Measurements from ENCODE around the gene PAX9.

PAX9 gene

GRCh38 chr14:36661506-36662257, at the start of gene PAX9:
PAX9 (plus strand) TSS chr14:36661860; CDS start chr14:36662090, 230 bp downstream.
- DNase-seq: peak; percentile 40

GRCh38 chr14:36617824-36618223, 43.8 kb upstream of the PAX9 start:
- no peak for DNase-seq

- DNase-seq: no peak
Measured at GRCh38 chr14:36618641-36619040, 43.0 kb upstream of the PAX9 start.

- DNase-seq: no peak
Measured at GRCh38 chr14:36619131-36619530, 42.5 kb upstream of the PAX9 start.

- no peak for DNase-seq
Measured at GRCh38 chr14:36619853-36620252, 41.8 kb upstream of the PAX9 start.

GRCh38 chr14:36625014-36625413, 36.6 kb upstream of the PAX9 start:
- DNase-seq: no peak

- no peak for DNase-seq
Measured at GRCh38 chr14:36625436-36625835, 36.2 kb upstream of the PAX9 start.

GRCh38 chr14:36626151-36626550, 35.5 kb upstream of the PAX9 start:
- no peak for DNase-seq

- no peak for DNase-seq
Measured at GRCh38 chr14:36627981-36628380, 33.7 kb upstream of the PAX9 start.

- no peak for DNase-seq
Measured at GRCh38 chr14:36633580-36633979, 28.1 kb upstream of the PAX9 start.

GRCh38 chr14:36646664-36647416, 14.8 kb upstream of the PAX9 start:
- no peak for DNase-seq

GRCh38 chr14:36647417-36647823, 14.2 kb upstream of the PAX9 start:
- no peak for DNase-seq

- no peak for DNase-seq
Measured at GRCh38 chr14:36647824-36648753, 13.6 kb upstream of the PAX9 start.

- no peak for DNase-seq
Measured at GRCh38 chr14:36649872-36650650, 11.6 kb upstream of the PAX9 start.

- no peak for DNase-seq
Measured at GRCh38 chr14:36652542-36653201, 9.0 kb upstream of the PAX9 start.

- DNase-seq: no peak
Measured at GRCh38 chr14:36653413-36653812, 8.2 kb upstream of the PAX9 start.

GRCh38 chr14:36653962-36654793, 7.5 kb upstream of the PAX9 start:
- no peak for DNase-seq

GRCh38 chr14:36654794-36655381, 6.8 kb upstream of the PAX9 start:
- no peak for DNase-seq

GRCh38 chr14:36655571-36655962, 6.1 kb upstream of the PAX9 start:
- DNase-seq: no peak

GRCh38 chr14:36655963-36656686, 5.5 kb upstream of the PAX9 start:
- peak; percentile 6 for DNase-seq
